Nephron progenitor cell (in vitro differentiated cells): Measurements from ENCODE around the gene WAPL.

Source experiments
- DNase-seq: peaks from one replicate; pipeline ENCODE4 v3.0.0; 2021
- H3K27ac Mint-ChIP-seq: 2 replicates; pipeline ENCODE4 v1.8.0; 2021; ENCODE audit warnings: mild to moderate bottlenecking, moderate library complexity, mixed read lengths
- H3K27me3 Mint-ChIP-seq: 2 replicates; pipeline ENCODE4 v1.8.0; 2021; ENCODE audit warnings: mild to moderate bottlenecking, low read depth, mixed read lengths; ENCODE audit not compliant: poor library complexity
- H3K36me3 Mint-ChIP-seq: 2 replicates; pipeline ENCODE4 v1.8.0; 2021; ENCODE audit warnings: low read depth, mixed read lengths
- H3K4me1 Mint-ChIP-seq: 2 replicates; pipeline ENCODE4 v1.8.0; 2021; ENCODE audit warnings: mixed read lengths
- H3K4me3 Mint-ChIP-seq: 2 replicates; pipeline ENCODE4 v1.8.0; 2021; ENCODE audit warnings: mild to moderate bottlenecking, moderate library complexity, mixed read lengths
- H3K9me3 Mint-ChIP-seq: 2 replicates; pipeline ENCODE4 v1.8.0; 2021; ENCODE audit warnings: mild to moderate bottlenecking, moderate library complexity, mixed read lengths
- TF ChIP-seq, protein P1 (sequence below): fragments of 200-600 bp; sonication (generic); IDR thresholded peaks from 2 replicates; pipeline ENCODE4 v1.5.0; 2021; ENCODE audit warnings: antibody characterized with exemption

WAPL gene

DNA sequence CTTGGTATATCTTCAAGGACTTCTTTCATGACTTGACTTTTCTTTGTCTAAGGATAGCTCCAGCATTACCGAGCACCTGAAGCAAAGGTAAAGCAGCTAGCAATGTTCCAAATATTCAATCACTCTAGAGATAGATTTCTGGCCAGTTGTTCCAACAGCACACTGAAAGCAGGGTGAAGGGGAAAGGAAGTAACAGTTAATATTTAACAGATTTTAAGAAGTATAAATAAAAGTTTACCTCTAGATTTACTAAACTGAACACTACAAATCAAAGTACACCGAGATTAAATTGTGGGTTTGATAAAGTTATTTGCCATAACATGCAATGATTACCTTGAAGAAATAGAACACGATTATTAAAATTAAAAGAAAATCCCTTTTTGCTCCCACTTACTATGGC lies 84.1 kb downstream of the WAPL start:
- peaks cover 6% of the 10 kb centered on the region for H3K4me1 Mint-ChIP-seq
- TF ChIP-seq, protein P1, sequence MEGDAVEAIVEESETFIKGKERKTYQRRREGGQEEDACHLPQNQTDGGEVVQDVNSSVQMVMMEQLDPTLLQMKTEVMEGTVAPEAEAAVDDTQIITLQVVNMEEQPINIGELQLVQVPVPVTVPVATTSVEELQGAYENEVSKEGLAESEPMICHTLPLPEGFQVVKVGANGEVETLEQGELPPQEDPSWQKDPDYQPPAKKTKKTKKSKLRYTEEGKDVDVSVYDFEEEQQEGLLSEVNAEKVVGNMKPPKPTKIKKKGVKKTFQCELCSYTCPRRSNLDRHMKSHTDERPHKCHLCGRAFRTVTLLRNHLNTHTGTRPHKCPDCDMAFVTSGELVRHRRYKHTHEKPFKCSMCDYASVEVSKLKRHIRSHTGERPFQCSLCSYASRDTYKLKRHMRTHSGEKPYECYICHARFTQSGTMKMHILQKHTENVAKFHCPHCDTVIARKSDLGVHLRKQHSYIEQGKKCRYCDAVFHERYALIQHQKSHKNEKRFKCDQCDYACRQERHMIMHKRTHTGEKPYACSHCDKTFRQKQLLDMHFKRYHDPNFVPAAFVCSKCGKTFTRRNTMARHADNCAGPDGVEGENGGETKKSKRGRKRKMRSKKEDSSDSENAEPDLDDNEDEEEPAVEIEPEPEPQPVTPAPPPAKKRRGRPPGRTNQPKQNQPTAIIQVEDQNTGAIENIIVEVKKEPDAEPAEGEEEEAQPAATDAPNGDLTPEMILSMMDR, result no peak
- DNase-seq, result no peak
- H3K4me3 Mint-ChIP-seq, result no peak overlapping the region
- H3K36me3 Mint-ChIP-seq, result peaks cover 53% of the 10 kb centered on the region
- no peaks in the 10 kb centered on the region for H3K27me3 Mint-ChIP-seq
- peak overlapping the region; percentile 17 for H3K27ac Mint-ChIP-seq
- H3K9me3 Mint-ChIP-seq, result no peaks in the 10 kb centered on the region

DNA sequence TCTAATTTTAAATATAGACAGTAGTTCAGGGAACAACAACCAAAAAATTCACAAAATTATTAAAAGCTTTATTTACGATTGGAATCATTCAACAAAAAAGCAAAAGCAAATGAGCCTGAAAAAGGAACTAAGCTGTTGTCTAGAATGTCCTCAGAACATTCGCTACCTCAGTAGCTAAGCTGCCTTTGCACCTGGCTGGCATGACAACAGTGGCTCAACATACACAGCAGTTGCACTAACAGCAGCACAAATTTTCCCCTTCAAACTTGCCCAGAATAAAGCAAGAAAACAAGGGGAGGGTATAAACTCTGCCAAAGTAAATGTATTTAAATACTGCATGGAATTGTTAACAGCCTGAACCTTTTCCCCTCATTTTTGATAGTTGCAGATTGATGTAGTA lies 84.6 kb downstream of the WAPL start:
- H3K36me3 Mint-ChIP-seq, result peaks cover 48% of the 10 kb centered on the region
- no peaks in the 10 kb centered on the region for H3K9me3 Mint-ChIP-seq
- H3K4me1 Mint-ChIP-seq, result peaks cover 6% of the 10 kb centered on the region
- H3K4me3 Mint-ChIP-seq, result no peak overlapping the region
- TF ChIP-seq, protein P1, result no peak
- H3K27ac Mint-ChIP-seq, result no peak overlapping the region
- H3K27me3 Mint-ChIP-seq, result no peaks in the 10 kb centered on the region
- DNase-seq, result no peak

DNA sequence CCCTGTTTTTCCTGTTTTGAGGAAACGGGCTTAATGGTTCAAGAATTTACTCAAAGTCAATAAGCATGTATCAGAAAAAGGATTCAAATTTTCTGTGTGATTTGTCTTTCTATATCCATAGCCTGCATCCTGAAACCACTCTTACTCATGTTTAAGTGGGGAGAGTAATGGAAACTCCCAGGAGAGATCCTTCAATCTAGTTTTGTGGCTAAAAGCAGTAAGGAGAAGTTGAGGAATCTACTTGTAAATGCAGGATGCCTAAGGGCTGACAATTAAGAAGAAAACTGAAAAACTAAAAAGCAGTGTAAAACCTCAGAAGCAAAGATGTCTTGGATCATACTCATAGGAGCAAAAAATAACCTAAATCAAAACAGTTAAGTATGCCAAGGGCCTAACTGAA lies 86.9 kb downstream of the WAPL start:
- Mint-ChIP-seq H3K27ac (no peak overlapping the region), H3K9me3 (no peaks in the 10 kb centered on the region), H3K4me1 (peaks cover 6% of the 10 kb centered on the region), H3K36me3 (peaks cover 28% of the 10 kb centered on the region), H3K4me3 (no peak overlapping the region), H3K27me3 (no peaks in the 10 kb centered on the region)
- no peak for DNase-seq
- TF ChIP-seq, protein P1, result no peak

GRCh38 chr10:86423739-86424138 lies 97.9 kb downstream of the WAPL start:
- TF ChIP-seq, protein P1, result no peak
- Mint-ChIP-seq H3K36me3 (no peaks in the 10 kb centered on the region), H3K4me1 (no peaks in the 10 kb centered on the region), H3K4me3 (no peak overlapping the region), H3K27me3 (peaks cover 10% of the 10 kb centered on the region), H3K9me3 (no peaks in the 10 kb centered on the region), H3K27ac (no peak overlapping the region)
- no peak for DNase-seq

DNA sequence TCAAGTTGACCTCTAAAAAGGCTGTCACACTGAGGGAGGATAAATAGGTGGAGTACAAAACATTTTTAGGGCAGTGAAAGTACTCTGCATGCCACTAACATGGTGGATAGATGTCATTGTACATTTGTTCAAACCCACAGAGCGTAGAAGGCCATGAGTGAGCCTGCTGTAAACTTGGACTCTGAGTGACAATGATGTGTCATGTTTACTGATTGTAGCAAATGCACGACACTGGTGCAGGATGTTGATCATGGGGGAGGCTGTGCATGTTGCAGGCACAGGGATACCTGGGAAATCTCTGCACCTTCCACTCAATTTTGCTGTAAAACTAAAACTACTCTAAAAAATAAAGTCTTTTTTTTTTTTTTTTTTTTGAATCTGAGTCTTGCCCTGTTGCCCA lies 102.5 kb downstream of the WAPL start:
- H3K9me3 Mint-ChIP-seq, result no peaks in the 10 kb centered on the region
- no peak overlapping the region for H3K4me3 Mint-ChIP-seq
- no peaks in the 10 kb centered on the region for H3K36me3 Mint-ChIP-seq
- TF ChIP-seq, protein P1, result no peak
- DNase-seq, result no peak
- H3K27me3 Mint-ChIP-seq, result peaks cover 23% of the 10 kb centered on the region
- no peaks in the 10 kb centered on the region for H3K4me1 Mint-ChIP-seq
- no peak overlapping the region for H3K27ac Mint-ChIP-seq

DNA sequence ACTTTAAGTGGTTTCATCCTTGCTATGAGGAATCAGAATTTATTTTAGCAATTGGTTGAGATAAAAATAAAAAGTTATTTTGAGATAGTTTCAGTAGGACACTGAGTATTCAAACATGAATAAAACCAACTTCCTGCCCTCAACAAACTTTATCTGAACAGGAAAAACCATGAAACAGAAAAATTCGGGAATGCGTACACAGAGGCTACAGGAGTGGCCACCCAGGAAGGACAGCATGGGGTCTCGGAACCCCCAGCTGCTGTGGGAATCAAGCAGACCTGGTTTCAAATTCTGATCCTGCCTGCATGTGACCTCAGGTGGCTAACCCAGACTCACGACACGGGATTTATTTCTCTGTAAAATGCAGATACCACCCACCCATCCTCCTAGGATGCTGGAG lies 106.0 kb downstream of the WAPL start:
- no peak overlapping the region for H3K27ac Mint-ChIP-seq
- no peak overlapping the region for H3K4me3 Mint-ChIP-seq
- H3K9me3 Mint-ChIP-seq, result peaks cover 5% of the 10 kb centered on the region
- TF ChIP-seq, protein P1, result no peak
- no peaks in the 10 kb centered on the region for H3K36me3 Mint-ChIP-seq
- H3K4me1 Mint-ChIP-seq, result no peaks in the 10 kb centered on the region
- DNase-seq, result no peak
- H3K27me3 Mint-ChIP-seq, result peaks cover 20% of the 10 kb centered on the region
